Upper lobe of left lung (tissue), 6 donors: ENCODE data around the gene KLK5. TPM values are rescaled to one million over a fixed set of nuclear protein-coding genes. Genes with fewer than 3 reads are reported as not detected.
"Not testable (repeated sequence)": the region's sequence is repeated elsewhere in the genome, so short reads cannot be mapped to it uniquely, and the experiment has no call there.

Source experiments
- ATAC-seq, 2 donors: fragments of 200-7000 bp; cut with Tn5 transposase; one replicate each; pipeline ENCODE4 v1.9.1; 2022; ENCODE audit warnings: mild to moderate bottlenecking in 2 of 2, moderate library complexity in 2 of 2; ENCODE audit not compliant: low FRiP score in 2 of 2
- DNase-seq, 2 donors: peaks; one replicate each; pipeline ENCODE4 v3.0.0-alpha.2; 2019 to 2020
- H3K27ac ChIP-seq, 4 donors: fragments of 200-600 bp; sonication (generic); one replicate each; pipeline ENCODE4 v1.5.1; 2016 to 2019
- H3K27me3 ChIP-seq, 4 donors: fragments of 200-600 bp; sonication (generic); one replicate each; pipeline ENCODE4 v1.5.1; 2017 to 2019
- H3K36me3 ChIP-seq, 4 donors: fragments of 200-600 bp; sonication (generic); one replicate each; pipeline ENCODE4 v1.5.1; 2016 to 2019
- H3K4me1 ChIP-seq, 4 donors: fragments of 200-600 bp; sonication (generic); one replicate each; pipeline ENCODE4 v1.5.1; 2018 to 2019
- H3K4me3 ChIP-seq, 4 donors: fragments of 200-600 bp; sonication (generic); one replicate each; pipeline ENCODE4 v1.5.1; 2017 to 2019; ENCODE audit warnings: mild to moderate bottlenecking in 2 of 4, moderate library complexity in 1 of 4
- H3K9me3 ChIP-seq, 4 donors: fragments of 200-600 bp; sonication (generic); one replicate each; pipeline ENCODE4 v1.5.1; 2018 to 2019
- EP300 ChIP-seq, 4 donors: sonication (generic); formaldehyde crosslinking; IDR thresholded peaks; one replicate each; pipeline ENCODE4 v1.5.1; 2017; ENCODE audit warnings: antibody characterized with exemption in 4 of 4, control low read depth in 2 of 4
- POLR2A ChIP-seq, 4 donors: fragments of 450-650 bp; IDR thresholded peaks; one replicate each; pipeline ENCODE4 v1.5.1; 2016 to 2017; ENCODE audit warnings: antibody characterized with exemption in 4 of 4, mild to moderate bottlenecking in 2 of 4
- POLR2AphosphoS5 ChIP-seq, 2 donors: sonication (generic); formaldehyde crosslinking; IDR thresholded peaks; one replicate each; pipeline ENCODE4 v1.5.1; 2017; ENCODE audit warnings: antibody characterized with exemption in 2 of 2
- WGBS, 2 donors: methylation state at CpG; one replicate each; pipeline ENCODE4 v1.1.5; 2017 to 2018; 5-methylcytosine and 5-hydroxymethylcytosine counted together
- total RNA-seq, 6 donors: library from RNA; depleted of rRNA in 4 of 6; stranded (reverse); fragments of >200 nt in 4 of 6; gene quantifications; one replicate each; pipeline versions ENCODE4 v1.1.0 to v1.2.1, GENCODE V29; 2016 to 2021
- TF ChIP-seq, protein P1 (sequence below), 6 experiments: fragments of 450-650 bp in 4 of 6; fragments of 200-600 bp in 2 of 6; sonication (generic) in 2 of 6; IDR thresholded peaks; one replicate each; pipeline ENCODE4 v1.5.1; 2016 to 2019; ENCODE audit warnings: antibody characterized with exemption in 6 of 6
- donor health status: DM: no; HTN: no; CAD: no; lungs with moderate emphysema.
- donor health status: DM: no; HTN: yes; CAD: no; lungs with severe emphysema.

The KLK5 gene
- total RNA-seq, 6 donors from 2014 or later: 0.74 TPM; not detected in 5

DNA sequence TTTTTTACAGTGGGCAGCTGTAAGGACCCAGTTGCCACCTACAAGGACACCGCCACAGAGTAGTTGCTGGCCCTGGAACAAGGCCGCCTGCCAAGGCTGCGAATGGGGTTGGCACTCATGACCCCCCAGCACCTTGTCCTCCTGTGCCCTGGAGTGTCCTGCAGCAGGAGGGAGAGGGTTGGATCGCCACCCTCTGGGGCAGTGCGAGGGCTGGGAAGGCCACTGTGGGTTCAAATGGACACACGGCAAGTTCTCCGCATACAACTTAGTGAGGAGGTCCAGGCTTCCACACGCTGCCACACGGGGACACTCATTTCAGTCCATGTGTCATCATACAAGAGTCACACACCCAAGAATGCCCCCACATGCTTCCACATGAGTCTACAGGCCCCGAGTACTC is 47.6 kb upstream of the KLK5 start:
- 89 to 94% methylated on average over 5 to 10 of the region's 10 CpGs for WGBS, 2 donors
- peaks cover 0 to 6% (median 0%) of the 10 kb centered on the region in 4 donors for H3K4me1 ChIP-seq
- H3K9me3 ChIP-seq: no peaks in the 10 kb centered on the region
- peaks cover 0 to 15% (median 3%) of the 10 kb centered on the region in 4 donors for H3K27me3 ChIP-seq
- no peak for DNase-seq
- H3K27ac ChIP-seq: no peak overlapping the region
- TF ChIP-seq POLR2AphosphoS5 (IDR thresholded peaks at IDR 0.05) (no peak), POLR2A (IDR thresholded peaks at IDR 0.05) (no peak), EP300 (IDR thresholded peaks at IDR 0.05) (no peak)
- TF ChIP-seq, protein P1, sequence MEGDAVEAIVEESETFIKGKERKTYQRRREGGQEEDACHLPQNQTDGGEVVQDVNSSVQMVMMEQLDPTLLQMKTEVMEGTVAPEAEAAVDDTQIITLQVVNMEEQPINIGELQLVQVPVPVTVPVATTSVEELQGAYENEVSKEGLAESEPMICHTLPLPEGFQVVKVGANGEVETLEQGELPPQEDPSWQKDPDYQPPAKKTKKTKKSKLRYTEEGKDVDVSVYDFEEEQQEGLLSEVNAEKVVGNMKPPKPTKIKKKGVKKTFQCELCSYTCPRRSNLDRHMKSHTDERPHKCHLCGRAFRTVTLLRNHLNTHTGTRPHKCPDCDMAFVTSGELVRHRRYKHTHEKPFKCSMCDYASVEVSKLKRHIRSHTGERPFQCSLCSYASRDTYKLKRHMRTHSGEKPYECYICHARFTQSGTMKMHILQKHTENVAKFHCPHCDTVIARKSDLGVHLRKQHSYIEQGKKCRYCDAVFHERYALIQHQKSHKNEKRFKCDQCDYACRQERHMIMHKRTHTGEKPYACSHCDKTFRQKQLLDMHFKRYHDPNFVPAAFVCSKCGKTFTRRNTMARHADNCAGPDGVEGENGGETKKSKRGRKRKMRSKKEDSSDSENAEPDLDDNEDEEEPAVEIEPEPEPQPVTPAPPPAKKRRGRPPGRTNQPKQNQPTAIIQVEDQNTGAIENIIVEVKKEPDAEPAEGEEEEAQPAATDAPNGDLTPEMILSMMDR (IDR thresholded peaks at IDR 0.05): no peak
- ATAC-seq: no peak
- H3K36me3 ChIP-seq: no peaks in the 10 kb centered on the region
- no peak overlapping the region for H3K4me3 ChIP-seq

DNA sequence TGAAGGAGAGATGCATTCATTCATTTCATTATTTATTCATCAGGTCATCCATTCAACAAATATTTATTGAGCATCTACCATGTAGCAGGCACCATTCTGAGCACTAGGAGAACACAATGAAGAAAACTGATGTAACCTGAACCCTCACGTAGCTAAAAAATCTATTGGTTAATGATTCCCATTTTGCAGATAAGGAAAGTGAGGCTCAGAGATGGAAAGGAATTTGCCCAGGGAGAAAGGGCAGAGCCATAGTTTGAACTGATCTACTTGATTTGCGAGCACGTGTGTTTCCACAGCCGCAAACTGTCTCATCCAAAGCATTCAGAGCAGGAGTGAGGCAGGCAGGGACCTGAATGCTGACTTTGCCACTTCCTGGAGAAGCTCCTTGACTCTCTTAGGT is 45.8 kb upstream of the KLK5 start:
- Histone ChIP-seq H3K9me3 (no peaks in the 10 kb centered on the region), H3K36me3 (no peaks in the 10 kb centered on the region), H3K4me3 (no peak overlapping the region), H3K27ac (no peak overlapping the region), H3K27me3 (peaks cover 0 to 15% (median 3%) of the 10 kb centered on the region in 4 donors), H3K4me1 (peaks cover 0 to 6% (median 0%) of the 10 kb centered on the region in 4 donors)
- DNase-seq: no peak
- no peak for ATAC-seq
- 75 to 78% methylated on average over 4 of the region's 4 CpGs for WGBS, 2 donors
- TF ChIP-seq EP300 (IDR thresholded peaks at IDR 0.05): no peak

DNA sequence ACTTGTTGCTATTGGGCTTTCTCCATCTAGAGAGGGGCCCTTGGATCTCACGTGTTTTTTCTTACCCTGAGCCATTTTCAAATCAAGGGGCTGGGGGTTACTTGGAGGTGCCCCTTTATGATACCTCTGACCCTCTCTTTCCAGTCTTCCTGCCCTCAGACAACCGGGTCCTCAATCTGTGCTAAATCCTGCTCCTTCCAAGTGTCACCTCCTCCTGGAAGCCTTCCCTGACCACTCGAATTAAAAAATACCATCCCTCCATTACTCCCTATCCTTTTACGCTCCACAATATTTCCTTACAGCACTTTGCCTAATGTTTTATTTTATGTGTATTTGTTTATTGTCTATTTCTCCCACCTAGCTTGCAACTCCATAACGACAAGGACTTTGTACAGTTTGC is 45.2 kb upstream of the KLK5 start:
- no peak overlapping the region for H3K4me3 ChIP-seq
- H3K4me1 ChIP-seq: peaks cover 0 to 6% (median 0%) of the 10 kb centered on the region in 4 donors
- no peaks in the 10 kb centered on the region for H3K9me3 ChIP-seq
- no peak overlapping the region for H3K27ac ChIP-seq
- ATAC-seq (no peak), DNase-seq (no peak)
- H3K27me3 ChIP-seq: peaks cover 0 to 15% (median 3%) of the 10 kb centered on the region in 4 donors
- TF ChIP-seq POLR2AphosphoS5 (IDR thresholded peaks at IDR 0.05): no peak
- TF ChIP-seq, protein P1 (IDR thresholded peaks at IDR 0.05): no peak
- no peak for TF ChIP-seq EP300 (IDR thresholded peaks at IDR 0.05)
- no peak for TF ChIP-seq POLR2A (IDR thresholded peaks at IDR 0.05)
- H3K36me3 ChIP-seq: no peaks in the 10 kb centered on the region
- 65% methylated on average over 5 of the region's 5 CpGs for WGBS, 2 donors

DNA sequence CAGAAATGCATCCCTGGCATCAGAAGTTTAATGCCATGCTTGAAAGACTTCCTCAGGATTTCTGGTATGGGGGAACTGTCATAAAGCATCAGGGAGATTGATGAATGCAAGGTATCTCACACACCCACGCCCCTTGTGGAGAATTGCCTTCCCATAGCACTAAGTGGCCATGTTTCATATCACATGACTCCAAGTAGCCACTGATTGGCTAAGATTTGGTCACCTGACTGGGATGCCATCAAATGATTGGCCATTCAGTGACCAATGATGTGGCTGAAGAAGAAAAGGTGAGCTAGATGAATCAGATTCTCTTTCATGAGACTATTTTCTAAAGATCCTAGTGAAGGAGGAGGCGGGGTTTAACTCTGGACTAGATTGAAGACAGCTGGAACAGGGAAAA is 41.3 kb upstream of the KLK5 start:
- H3K9me3 ChIP-seq: no peaks in the 10 kb centered on the region
- TF ChIP-seq POLR2AphosphoS5 (IDR thresholded peaks at IDR 0.05) (no peak), EP300 (IDR thresholded peaks at IDR 0.05) (no peak), POLR2A (IDR thresholded peaks at IDR 0.05) (no peak)
- TF ChIP-seq, protein P1 (IDR thresholded peaks at IDR 0.05): no peak
- H3K27ac ChIP-seq: no peak overlapping the region
- no peaks in the 10 kb centered on the region for H3K27me3 ChIP-seq
- no peaks in the 10 kb centered on the region for H3K36me3 ChIP-seq
- no peaks in the 10 kb centered on the region for H3K4me1 ChIP-seq
- H3K4me3 ChIP-seq: no peak overlapping the region
- ATAC-seq: no peak
- DNase-seq: no peak
- WGBS, 2 donors: 68 to 76% methylated on average over 2 of the region's 2 CpGs

DNA sequence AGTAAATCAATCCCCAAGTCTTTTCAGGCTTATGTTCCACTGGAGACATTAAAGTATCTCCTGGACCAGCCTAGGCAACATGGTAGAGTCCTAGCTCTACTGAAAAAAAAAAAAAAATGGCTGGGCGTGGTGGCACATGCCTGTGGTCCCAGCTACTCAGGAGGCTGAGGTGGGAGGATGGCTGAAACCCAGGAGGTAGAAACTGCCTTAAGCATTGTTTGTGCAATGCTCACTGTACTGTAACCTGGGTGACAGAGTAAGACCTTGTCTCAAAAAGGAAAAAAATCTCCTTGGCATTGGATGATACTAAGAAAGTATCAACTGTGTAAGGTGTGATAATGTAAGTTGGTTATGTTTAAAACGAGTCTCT is 39.8 kb upstream of the KLK5 start:
- ATAC-seq (no peak), DNase-seq (no peak)
- no peaks in the 10 kb centered on the region for H3K27me3 ChIP-seq
- H3K9me3 ChIP-seq: no peaks in the 10 kb centered on the region
- H3K36me3 ChIP-seq: no peaks in the 10 kb centered on the region
- H3K4me1 ChIP-seq: no peaks in the 10 kb centered on the region
- H3K27ac ChIP-seq: no peak overlapping the region
- WGBS, 2 donors: 62 to 69% methylated on average over 2 of the region's 2 CpGs
- H3K4me3 ChIP-seq: no peak overlapping the region
- TF ChIP-seq POLR2A (IDR thresholded peaks at IDR 0.05) (no peak), POLR2AphosphoS5 (IDR thresholded peaks at IDR 0.05) (no peak), EP300 (IDR thresholded peaks at IDR 0.05) (no peak)
- TF ChIP-seq, protein P1 (IDR thresholded peaks at IDR 0.05): no peak

DNA sequence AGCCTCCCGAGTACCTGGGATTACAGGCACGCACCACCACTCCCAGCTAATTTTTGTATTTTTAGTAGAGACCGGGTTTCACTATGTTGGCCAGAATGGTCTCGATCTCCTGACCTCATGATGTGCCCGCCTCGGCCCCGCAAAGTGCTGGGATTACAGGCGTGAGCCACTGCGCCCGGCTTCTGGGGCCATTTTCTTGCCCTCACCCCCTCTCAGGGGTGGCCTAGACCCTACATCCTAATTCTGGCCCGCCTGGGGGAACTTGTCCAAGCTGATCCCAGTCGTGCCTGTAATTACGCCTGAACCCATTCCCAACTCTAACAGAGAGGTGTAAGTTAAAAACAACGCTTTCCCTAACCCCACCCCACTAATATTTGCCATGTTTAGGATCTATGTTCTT is 31.6 kb upstream of the KLK5 start:
- not testable (repeated sequence) for DNase-seq, H3K4me3 ChIP-seq, H3K27ac ChIP-seq, H3K9me3 ChIP-seq, H3K4me1 ChIP-seq, H3K27me3 ChIP-seq, ATAC-seq, H3K36me3 ChIP-seq
- 76 to 78% methylated on average over 12 to 14 of the region's 14 CpGs for WGBS, 2 donors
